Pulmonary artery endothelial cell (primary cell): ENCODE data around the gene ZNF709. TPM values are rescaled to one million over a fixed set of nuclear protein-coding genes. Genes with fewer than 3 reads are reported as not detected.
"Not testable (repeated sequence)": the region's sequence is repeated elsewhere in the genome, so short reads cannot be mapped to it uniquely, and the experiment has no call there.

Experiments
- DNase-seq: peaks from one replicate; pipeline ENCODE4 v3.0.0-alpha.2; 2011; ENCODE audit warnings: low read depth, low spot score
- total RNA-seq: library from RNA; depleted of rRNA; stranded (reverse); fragments of >200 nt; gene quantifications from 2 replicates; pipeline ENCODE4 v1.2.3, GENCODE V29; 2014

Gene ZNF709
- total RNA-seq, 1 donor from 2014 or later = 2.6 TPM

GRCh38 chr19:12453495-12453894 lies 31.1 kb downstream of the ZNF709 start:
- DNase-seq = no peak

GRCh38 chr19:12450844-12451243 lies 33.8 kb downstream of the ZNF709 start:
- no peak for DNase-seq

GRCh38 chr19:12448808-12449207 lies 35.8 kb downstream of the ZNF709 start:
- DNase-seq = no peak

- peak; percentile 94 for DNase-seq
Observed at GRCh38 chr19:12440541-12441316, 43.9 kb downstream of the ZNF709 start, which contains the start of gene ZNF443. Gene ZNF443, minus strand, starts transcription at chr19:12441021. Its CDS starts 107 bp downstream, at chr19:12440914.

- DNase-seq = not testable (repeated sequence)
Observed at GRCh38 chr19:12439686-12440540, 44.7 kb downstream of the ZNF709 start.

- not testable (repeated sequence) for DNase-seq
Observed at GRCh38 chr19:12430726-12431299, 53.8 kb downstream of the ZNF709 start.

GRCh38 chr19:12425888-12426274 lies 58.7 kb downstream of the ZNF709 start:
- no peak for DNase-seq

GRCh38 chr19:12425236-12425887 lies 59.3 kb downstream of the ZNF709 start:
- DNase-seq = no peak

- not testable (repeated sequence) for DNase-seq
Observed at GRCh38 chr19:12417273-12417672, 67.3 kb downstream of the ZNF709 start.

- no peak for DNase-seq
Observed at GRCh38 chr19:12411893-12412292, 72.7 kb downstream of the ZNF709 start.

Other genes starting within 250 kb of the ZNF709 start
- 5.0 and 6.7 TPM in 2 replicates for gene ZNF44, start 189.9 kb downstream of the ZNF709 start, total RNA-seq
- 1.5 and 3.5 TPM in 2 replicates for gene ZNF563, start 151.2 kb downstream of the ZNF709 start, total RNA-seq
- 0.92 and 2.8 TPM in 2 replicates for gene ZNF442, start 119.1 kb downstream of the ZNF709 start, total RNA-seq
- 4.4 and 6.1 TPM in 2 replicates for gene ZNF799, start 83.5 kb downstream of the ZNF709 start, total RNA-seq
- 3.6 and 6.0 TPM in 2 replicates for gene ZNF443, start 43.8 kb downstream of the ZNF709 start, total RNA-seq
- 6.8 and 9.1 TPM in 2 replicates for gene ZNF564, start 66.7 kb upstream of the ZNF709 start, total RNA-seq
- gene ZNF490, start 126.0 kb upstream of the ZNF709 start, total RNA-seq = 6.0 and 9.7 TPM in 2 replicates
- 17.4 and 19.4 TPM in 2 replicates for gene ZNF791, start 126.1 kb upstream of the ZNF709 start, total RNA-seq
- gene MAN2B1, start 181.9 kb upstream of the ZNF709 start, total RNA-seq = 27.1 and 41.5 TPM in 2 replicates
- gene WDR83, start 182.0 kb upstream of the ZNF709 start, total RNA-seq = 7.5 and 10.9 TPM in 2 replicates
- gene DHPS, start 197.1 kb upstream of the ZNF709 start, total RNA-seq = 58.6 and 60.9 TPM in 2 replicates
- not detected in 2 replicates for gene GNG14, start 203.2 kb upstream of the ZNF709 start, total RNA-seq
- 8.4 and 14.8 TPM in 2 replicates for gene FBXW9, start 211.8 kb upstream of the ZNF709 start, total RNA-seq
- 23.9 and 31.4 TPM in 2 replicates for gene TNPO2, start 239.1 kb upstream of the ZNF709 start, total RNA-seq
- 161 and 169 TPM in 2 replicates for gene TRIR, start 249.9 kb upstream of the ZNF709 start, total RNA-seq